ENCODE measurements around the gene CYP4V2.

The CYP4V2 gene

DNA sequence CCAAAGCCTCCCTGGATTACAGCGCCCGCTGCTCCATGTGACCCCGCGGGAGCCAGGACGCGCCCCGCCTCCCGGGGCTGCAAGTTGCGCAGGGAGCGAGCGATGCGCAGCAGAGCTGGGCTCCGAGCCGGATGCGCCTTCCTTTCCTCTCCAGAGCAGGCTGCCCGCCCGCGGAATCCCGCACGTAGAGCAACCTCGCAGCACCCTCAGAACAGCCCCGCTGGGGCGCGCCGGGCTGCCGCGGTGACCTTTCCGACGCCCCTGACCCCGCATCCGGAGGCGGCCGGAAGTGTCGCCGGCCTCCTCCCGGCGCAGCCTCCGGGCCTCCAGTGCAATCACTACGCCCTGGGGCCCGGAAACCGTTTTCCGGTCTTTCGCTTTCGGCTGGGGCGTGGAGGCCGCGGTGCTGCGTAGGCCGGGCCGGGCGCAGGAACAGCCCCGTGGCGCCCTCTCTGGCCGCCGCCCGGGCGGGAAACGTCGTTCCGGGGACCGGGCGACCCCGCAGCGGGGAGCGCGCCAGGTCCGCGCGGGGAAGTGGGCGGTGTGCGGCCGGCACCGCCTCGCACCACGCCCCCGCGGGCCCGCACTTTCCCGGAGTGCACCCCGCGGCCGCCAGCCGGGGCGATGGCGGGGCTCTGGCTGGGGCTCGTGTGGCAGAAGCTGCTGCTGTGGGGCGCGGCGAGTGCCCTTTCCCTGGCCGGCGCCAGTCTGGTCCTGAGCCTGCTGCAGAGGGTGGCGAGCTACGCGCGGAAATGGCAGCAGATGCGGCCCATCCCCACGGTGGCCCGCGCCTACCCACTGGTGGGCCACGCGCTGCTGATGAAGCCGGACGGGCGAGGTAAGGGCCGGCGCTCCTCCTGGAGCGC lies at the start of gene CYP4V2:
CYP4V2 (plus strand) TSS at position 368 of the 866 bp plus-strand sequence; CDS start at position 625, 257 bp downstream.
- peak within 1 kb of the TSS; percentile 88 for H3K4me3 ChIP-seq (ENCODE audit: low read depth, low read length)

DNA sequence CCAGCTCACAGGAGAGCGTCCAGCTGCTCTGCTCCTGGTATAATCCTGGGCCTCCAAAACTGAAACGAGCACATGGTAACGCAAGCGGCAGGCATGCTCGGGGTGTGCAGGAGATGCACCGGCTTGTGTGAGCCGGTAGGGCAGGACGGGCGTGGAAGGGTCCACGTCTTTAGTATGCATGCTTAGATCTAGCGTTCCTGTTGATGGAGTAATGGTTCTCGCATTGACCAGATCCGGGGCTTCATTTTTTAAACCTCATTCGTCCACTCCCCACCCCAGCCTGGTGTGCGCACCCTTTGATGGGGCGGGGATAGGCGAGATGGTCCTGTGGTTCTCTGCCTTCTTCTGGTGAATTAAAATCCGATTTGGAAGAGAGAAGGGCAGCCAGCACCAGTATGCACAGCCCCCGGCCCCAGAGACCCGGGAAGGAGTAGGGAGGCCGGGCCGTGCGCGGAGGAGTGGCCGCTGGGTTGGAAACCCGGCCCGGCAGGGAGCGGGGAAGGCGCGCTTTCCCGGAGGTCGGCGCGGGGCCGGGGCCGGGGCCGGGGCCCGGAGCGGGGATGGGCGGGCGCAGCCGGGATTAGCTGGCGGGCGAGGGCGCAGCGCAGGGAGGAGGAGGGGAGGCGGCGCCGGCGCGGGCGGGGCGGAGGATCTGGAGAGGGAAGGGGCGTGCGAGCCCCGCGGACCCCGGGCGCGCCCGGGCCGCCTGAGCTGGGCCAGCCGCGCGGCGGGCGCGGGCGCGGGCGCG lies 47.0 kb upstream of the CYP4V2 start:
- peak overlapping the region; percentile 48 for H3K4me3 ChIP-seq (ENCODE audit: low read depth, low read length)

DNA sequence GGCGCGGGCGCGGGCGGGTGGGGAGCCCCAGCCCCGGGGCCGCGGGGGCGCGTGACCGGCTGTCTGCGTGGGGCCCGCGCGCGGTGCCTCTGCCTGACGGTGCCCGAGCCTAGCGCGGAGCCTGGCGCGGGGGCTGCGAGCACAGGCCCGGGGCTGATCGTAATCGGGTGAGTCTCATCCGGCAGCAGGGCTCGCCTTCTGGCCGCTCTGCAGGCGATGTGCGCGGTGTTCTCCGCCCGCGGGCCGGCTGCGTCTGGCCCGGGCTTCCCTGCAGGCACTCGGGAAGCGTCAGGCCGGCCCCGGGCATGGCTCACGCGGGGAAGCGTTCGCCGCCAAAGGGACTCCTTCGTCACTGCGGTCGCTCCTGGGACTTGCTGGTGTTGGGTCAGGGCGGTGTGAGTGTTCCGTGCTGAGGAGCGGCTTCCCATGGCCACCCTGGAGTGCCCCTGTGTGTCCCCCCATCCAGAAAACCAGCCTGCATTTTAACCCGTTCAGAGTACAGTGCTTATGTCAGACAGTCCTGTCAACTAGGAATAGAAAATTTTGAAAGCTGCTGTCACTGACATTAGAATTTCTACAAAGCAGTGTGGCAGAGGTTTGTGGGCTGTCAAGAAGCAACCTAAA lies 46.3 kb upstream of the CYP4V2 start:
- H3K4me3 ChIP-seq (ENCODE audit: low read depth, low read length): peak overlapping the region; percentile 64

DNA sequence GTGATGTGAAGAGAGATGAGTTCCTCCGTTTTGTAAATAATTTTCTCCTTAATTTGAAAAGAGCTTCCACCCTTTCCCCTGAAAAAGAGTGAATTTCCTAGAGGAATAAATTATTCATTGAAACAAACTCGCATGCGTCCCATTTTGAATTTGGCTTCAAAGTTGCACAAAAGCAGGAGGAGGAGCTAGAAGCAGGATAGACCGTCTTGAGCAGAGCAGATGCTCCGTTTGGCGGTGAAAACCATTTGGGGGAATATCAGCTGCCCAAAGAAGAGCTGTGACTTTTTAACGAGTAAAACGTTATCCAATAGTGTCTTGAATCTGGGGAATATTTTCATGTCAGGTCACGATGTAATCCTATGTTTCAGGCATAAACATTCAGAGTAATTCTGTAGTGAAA lies 44.9 kb upstream of the CYP4V2 start:
- no peak overlapping the region for H3K4me3 ChIP-seq (ENCODE audit: low read depth, low read length)

DNA sequence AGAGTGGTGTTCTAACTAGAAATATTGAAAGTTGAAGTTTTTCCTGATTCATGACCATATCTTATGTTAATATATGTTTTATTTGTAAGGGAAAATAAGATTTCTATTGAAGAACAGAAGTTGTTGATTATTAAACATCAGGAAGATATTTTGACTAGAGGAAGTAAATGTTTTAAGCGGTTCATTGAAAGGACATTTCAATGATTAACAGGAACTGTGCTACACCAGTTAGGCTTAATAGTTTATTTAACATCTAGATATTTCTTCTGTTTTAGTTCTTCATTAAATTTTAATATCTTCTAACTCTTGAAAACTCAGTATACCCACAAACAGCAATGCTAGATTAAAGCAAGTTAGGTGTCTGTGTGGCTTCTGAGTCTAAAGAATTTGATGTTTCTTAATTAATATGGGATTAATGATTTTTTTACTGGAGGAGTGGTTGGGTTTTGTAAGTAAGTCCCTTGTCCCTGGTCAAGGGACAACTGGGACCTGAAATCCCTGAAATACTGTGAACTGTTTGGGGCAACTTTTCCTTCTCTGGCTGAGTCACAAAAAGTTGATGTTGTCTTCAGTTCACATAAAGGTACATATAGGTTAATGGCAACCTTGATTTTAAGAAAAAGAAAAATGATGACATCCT lies 42.9 kb upstream of the CYP4V2 start:
- H3K4me3 ChIP-seq (ENCODE audit: low read depth, low read length): no peak overlapping the region

DNA sequence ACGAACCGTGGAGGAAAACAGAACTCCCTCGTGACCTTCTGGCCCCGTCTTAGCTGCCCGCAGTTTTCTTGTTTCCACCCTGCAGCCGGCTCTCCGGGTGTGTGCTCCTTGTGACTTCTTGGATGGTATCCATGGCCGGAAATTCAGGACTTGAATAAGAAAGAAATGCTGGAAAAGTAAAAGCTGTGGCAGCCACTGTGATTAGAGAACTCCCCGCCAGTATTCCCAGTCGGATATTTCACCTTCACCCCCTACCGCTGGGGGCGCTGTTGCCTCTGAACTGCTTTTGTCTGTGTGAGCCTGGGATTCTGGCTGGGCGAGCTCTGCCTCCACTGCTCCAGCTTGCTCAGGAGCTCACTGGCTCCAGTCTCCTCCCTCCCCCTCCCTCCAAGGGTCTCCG lies 41.5 kb upstream of the CYP4V2 start:
- H3K4me3 ChIP-seq (ENCODE audit: low read depth, low read length): no peak overlapping the region

DNA sequence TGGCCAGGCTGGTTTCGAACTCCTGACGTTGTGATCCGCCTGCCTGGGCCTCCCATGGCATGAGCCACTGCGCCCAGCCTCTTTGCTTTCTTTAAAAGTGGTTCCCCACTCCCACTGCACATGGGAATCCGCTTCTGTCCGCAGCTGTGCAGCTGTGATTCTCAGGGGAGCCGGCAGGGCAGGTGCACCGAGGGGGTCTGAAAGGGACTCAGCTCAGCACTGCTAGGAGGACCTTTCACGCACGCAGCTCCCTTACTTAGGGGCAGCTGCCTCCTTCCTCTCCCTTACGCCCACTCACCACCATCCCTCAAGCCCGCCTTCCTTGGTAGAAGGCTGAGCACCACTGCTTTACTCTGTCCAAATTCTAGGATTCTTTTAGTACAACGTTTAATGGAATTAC lies 40.4 kb upstream of the CYP4V2 start:
- H3K4me3 ChIP-seq (ENCODE audit: low read depth, low read length): no peak overlapping the region

DNA sequence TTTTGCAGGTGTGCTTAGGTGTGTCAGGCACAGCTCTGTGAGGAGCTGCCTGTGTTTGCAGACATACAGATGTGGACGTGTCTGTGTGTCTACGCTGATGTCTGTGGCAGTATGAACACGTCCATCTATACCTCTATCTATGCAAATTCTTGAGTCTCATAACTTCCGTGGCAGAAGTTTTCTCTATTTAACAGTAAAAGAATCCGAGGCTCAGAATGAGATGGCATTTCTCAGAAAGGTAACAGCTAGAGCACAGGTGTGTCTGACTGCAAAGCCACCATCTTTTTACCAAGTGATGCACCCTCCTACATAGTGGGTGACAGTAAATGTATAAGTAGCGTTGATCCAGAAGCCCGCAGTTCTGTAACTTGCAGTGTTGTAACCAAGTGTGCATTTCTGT lies 39.9 kb upstream of the CYP4V2 start:
- H3K4me3 ChIP-seq (ENCODE audit: low read depth, low read length): no peak overlapping the region

DNA sequence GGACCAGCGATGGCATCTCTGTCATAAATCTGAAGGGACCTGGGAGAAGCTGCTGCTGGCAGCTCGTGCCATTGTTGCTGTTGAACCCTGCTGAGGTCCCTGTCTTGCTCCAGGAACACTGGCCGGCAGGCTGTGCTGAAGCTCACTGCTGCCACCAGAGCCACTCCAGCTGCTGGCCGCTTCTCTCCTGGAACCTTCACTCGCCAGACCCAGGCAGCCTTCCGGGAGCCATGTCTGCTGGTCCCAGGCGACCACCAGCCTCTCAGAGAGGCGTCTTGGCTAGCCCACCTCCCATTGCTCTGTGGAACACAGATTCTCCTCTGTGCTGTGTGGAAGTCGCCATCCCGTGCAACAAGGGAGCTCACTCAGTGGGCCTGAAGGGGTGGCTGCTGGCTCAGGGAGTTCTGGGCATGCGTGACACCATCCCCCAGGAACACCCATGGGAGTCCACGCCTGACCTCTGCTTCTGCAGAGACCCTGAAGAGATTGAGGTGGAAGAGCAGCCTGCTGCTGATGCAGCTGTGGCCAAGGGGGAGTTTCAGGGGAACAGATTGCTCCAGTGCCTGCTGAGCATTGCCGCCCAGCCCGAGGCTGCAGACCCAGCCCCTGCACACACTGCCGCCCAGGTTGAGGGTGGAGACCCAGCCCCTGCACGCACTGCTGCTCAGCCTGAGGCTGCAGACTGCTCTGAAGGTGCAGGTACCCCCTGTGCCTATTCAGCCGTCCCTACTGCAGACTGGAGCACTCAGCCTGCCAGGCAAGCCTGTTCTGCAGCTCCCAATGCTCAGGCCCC lies 33.1 kb upstream of the CYP4V2 start:
- no peak overlapping the region for H3K4me3 ChIP-seq (ENCODE audit: low read depth, low read length)

DNA sequence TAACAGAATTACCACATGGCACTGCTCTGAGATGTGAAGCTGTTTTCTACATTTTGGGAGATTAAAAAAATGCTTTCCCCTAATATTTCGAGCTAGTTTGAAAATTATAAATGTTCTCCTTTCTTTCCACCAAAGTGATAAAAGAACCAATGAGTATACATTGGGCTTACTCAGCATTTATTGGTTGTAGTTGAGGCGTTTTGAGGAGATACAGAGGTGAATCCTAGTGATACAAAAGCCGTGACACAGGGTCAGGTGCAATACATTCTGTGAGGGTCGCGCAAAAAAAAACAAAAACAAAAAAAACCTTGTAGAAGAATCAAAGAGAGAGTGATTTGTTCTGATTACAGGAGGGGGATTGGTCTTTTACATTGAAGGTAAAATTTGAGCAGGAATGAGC lies 32.4 kb upstream of the CYP4V2 start:
- H3K4me3 ChIP-seq (ENCODE audit: low read depth, low read length): no peak overlapping the region

DNA sequence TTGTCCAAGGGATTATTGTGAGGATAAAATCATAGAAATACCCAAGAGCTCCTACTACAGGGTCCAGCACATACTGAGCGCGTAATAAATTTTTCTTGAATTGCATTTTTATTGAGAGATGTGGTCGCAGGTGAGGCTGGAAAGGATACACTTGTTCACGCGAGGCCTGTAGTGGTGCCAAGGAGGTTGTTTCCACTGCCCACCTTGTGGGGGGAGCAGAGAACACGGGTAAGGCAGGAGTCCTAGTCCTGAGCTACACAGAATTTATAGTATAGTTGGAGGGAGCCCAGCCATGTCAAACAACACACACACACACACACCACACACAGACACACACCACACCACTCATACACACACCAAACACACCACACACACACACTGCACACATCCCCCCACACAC lies 31.8 kb upstream of the CYP4V2 start:
- H3K4me3 ChIP-seq (ENCODE audit: low read depth, low read length): no peak overlapping the region

DNA sequence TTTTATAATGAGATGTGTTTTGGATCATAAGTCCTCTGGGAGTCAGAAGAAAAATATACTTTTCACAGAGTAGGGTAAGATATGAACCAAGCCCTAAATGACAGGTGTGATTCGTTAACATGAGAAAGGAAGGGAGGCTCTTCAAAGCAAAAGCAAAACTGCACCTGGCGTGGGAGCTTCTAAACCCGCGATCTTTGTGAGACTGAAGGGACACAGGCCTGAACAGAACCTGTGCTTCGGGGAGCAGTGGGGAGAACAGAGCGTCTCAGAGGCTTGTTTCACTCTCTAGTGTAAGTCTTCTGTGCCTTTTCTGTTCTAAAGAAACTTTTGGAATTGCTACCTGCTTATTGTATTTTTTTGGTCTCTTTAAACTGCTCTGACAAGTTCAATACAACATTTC lies 30.2 kb upstream of the CYP4V2 start:
- no peak overlapping the region for H3K4me3 ChIP-seq (ENCODE audit: low read depth, low read length)

DNA sequence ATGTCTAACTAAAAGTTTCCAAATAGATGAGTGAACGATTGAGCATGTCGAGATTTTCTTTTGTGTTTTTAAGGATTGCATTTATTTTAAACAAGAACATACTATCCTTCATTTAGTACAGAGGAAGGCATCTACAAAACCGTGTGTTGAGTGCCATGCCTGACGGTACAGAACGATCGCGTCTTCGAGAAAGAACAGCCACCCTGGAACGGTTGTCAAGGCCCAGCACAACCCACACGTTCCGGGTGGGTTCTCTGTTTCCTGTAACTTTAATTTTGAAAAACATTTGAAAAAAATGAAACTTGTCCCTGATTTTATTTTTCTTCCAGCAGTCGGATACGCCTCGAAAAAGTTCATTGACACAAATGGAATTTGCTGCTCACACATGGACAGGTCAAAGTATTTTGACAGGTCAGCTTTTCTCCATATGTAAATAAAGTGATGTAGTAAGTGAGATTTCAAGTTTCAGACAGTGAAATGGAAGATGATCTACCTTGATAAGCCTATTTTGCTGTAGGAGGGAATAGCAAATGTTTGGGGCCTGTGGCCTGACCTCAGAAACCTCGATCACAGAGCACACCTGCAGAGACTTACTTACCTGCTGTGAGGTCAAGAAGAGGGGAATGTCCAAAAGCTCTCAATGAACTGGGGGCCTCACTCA lies 24.4 kb upstream of the CYP4V2 start:
- no peak overlapping the region for H3K4me3 ChIP-seq (ENCODE audit: low read depth, low read length)

DNA sequence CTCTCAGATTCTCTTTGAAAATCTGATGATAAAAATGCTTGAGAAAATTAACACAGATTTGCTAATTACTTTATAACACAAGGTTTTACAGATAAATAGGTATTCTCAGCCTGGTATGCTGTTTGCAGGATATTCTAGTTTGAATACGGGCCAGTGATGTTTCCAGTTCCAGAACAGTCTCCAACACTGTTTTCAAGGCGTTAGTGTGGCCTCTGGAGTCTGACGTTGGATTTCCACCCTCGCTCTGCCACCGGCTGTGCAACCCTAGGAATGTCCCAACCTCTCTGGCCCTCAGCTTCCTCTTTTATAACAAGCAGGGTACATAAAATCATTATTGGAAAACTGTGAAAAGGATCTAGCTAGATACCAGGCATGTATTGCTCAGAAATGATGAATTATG lies 23.8 kb upstream of the CYP4V2 start:
- H3K4me3 ChIP-seq (ENCODE audit: low read depth, low read length): no peak overlapping the region

DNA sequence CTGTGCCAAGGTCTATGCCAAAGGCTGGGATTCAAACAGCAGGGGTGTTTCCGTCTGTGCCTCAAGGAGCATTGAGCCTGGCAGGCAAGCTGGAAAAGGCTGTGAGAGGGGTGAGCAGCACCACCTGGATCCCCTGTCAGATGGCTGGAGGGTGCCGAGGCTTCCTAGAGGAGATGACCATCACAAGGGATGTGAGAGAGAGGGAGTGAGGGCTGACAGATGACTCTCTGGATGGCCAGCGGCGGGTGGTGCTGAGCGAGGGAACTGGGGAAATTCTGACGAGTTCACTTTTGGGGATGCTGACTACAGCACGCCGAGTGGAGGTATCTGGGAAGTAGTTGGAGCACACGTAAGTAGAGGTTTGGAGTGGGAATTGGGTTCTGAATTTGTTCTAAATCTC lies 22.6 kb upstream of the CYP4V2 start:
- H3K4me3 ChIP-seq (ENCODE audit: low read depth, low read length): no peak overlapping the region

DNA sequence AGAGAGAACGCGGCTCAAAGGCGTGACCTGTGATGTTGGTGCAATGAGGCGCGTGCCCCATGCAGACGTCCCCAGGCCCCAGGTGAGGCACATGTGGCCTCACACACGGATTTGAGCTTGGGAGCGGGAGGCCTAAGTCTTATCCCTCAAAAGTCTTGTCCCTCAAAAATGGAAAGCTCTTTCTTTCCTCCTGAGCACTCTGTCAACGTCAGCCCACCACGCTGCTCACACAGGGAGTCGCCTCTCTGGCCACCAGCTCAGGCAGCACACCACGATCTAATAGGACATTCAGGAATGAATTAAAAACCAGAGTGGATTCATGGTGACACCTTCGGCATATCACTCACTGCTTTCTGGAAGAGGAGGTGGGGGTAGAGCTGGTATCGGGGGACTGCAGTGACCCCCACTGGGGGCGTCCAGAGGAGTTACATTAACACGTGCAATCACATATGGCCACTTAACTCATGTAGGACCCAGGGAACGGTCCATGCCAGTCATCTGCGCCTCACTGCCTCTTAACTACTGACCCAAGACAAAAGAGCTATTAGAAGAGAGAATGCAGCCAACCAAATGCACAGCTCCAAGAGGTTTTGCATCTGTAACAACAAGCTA lies 21.9 kb upstream of the CYP4V2 start:
- no peak overlapping the region for H3K4me3 ChIP-seq (ENCODE audit: low read depth, low read length)

DNA sequence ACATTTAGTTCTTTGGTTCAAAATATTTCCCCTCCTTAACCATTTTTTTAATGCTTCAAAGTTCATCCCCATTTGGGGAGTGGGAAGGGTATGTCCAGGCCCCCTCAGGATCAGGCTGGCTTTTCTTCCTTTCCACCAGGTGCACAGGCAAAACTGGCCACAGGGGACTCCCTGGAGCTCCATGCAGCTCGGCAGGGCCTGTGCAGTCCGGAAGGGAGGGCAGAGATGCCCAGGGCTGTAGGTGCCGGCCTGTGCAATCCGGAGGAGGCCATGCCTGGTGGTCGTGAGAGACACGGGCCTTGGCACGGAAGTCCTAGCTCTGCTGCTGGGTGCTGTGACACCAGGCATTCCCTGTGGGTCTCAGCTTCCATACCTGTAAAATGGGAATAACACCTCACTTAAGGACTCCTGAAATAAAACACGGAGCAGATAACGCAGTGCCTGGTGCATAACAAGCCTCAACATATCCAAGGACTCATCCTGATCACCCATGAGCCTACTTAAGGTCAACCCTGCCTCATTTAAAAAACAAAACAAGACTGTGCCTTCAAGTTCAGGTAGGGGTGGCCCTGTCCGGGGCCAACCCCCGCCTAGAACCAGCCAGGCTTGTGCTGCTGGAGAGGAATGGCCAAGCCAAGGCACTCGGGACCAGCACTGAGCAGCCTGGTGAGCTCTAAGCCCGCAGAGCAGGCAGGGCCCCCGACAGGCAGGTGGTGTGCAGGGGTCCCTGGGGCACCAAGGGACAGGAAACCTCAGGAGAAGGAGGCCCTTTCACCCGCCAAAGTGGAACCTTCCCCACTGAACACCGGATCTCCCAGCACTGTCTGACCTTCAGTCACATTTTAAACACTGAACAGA lies 21.2 kb upstream of the CYP4V2 start:
- H3K4me3 ChIP-seq (ENCODE audit: low read depth, low read length): no peak overlapping the region

DNA sequence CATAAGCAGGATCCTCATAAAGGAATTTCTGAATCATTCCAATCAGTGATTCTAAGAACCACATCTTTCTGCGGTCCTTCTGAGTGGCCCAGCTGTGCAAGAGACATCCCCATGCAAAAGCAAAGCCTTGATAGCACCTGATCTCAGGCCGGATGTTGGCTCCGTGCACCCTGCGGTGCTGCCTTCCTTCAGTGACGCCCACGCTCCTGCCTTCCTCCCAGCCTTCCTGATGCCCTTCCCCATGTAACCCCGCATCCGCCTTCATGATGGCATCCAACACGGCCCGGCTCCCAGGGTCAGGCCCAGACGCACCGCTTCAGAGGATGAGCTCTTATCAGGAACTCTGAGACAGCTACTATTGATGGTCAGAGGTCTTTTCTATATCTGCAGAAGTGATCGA lies 20.4 kb upstream of the CYP4V2 start:
- no peak overlapping the region for H3K4me3 ChIP-seq (ENCODE audit: low read depth, low read length)

DNA sequence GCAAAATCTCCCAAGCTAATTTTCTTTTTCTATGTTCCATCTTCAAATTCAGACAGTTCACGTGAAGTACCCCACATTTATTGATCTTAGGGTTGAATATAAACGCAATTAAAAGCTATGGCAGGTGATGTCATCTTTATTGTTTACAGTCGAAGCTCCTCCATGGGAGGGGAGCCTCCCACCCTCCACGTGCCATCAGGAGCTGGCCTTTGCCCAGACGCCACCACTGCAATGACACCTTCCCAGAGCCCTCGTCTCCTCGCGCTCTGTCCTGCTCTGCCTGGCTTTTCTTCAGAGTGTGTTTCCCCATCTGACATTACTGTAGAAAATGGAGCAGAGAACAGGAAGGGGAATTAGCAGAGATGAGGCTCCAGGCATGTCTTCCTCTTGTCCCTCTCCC lies 18.8 kb upstream of the CYP4V2 start:
- no peak overlapping the region for H3K4me3 ChIP-seq (ENCODE audit: low read depth, low read length)

All from iPS-11a (cell line).